Effector memory CD4-positive, alpha-beta T cell (primary cell): ENCODE data around the gene PHOSPHO2.

ENCODE experiments used
- DNase-seq, 3 donors: peaks; one replicate each; pipeline ENCODE4 v3.0.0-alpha.2; 2020
- H3K27ac ChIP-seq: 2 replicates; pipeline ENCODE4 v1.7.0; 2013; ENCODE audit warnings: mild to moderate bottlenecking, low read length, moderate library complexity; ENCODE audit not compliant: insufficient read depth, poor library complexity, severe bottlenecking
- H3K27me3 ChIP-seq: replicated peaks from 2 replicates; pipeline ENCODE4 v1.7.0; 2013; ENCODE audit warnings: mild to moderate bottlenecking, low read length; ENCODE audit not compliant: insufficient read depth, control insufficient read depth, poor library complexity, severe bottlenecking
- H3K36me3 ChIP-seq: 2 replicates; pipeline ENCODE4 v1.7.0; 2013; ENCODE audit warnings: mild to moderate bottlenecking, low read length, moderate library complexity; ENCODE audit not compliant: control insufficient read depth, insufficient read depth
- H3K4me1 ChIP-seq: 2 replicates; pipeline ENCODE4 v1.7.0; 2013; ENCODE audit warnings: low read length, mild to moderate bottlenecking; ENCODE audit not compliant: control insufficient read depth, insufficient read depth, poor library complexity, severe bottlenecking
- H3K4me3 ChIP-seq: 2 replicates; pipeline ENCODE4 v1.7.0; 2013; ENCODE audit warnings: low read length, low read depth, mild to moderate bottlenecking; ENCODE audit not compliant: insufficient read depth, poor library complexity, severe bottlenecking
- H3K9me3 ChIP-seq: 2 replicates; pipeline ENCODE4 v1.7.0; 2013; ENCODE audit warnings: mild to moderate bottlenecking, low read length, moderate library complexity; ENCODE audit not compliant: control insufficient read depth

PHOSPHO2 gene

DNA sequence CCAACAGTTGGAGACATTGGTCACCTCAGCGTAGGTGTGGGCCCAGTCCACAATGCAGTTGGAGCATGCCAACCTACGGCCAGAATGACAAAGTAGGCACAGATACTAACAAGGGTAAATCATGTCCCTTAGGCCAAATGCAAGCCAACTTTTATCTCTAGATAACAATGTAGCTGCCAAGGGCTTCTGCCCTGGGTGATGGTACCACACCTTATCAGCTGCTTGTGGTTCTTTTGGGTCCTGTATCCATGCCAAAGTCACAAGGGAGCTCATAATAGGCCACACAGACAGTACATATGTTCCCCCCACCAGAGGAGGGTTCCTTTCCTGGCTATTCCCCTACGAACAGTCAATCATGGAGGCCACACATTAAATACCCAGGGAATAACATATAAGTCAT is 19.1 kb downstream of the PHOSPHO2 start:
- H3K36me3 ChIP-seq: no peaks in the 10 kb centered on the region
- H3K4me3 ChIP-seq: no peak overlapping the region
- no peak for DNase-seq
- no peaks in the 10 kb centered on the region for H3K27me3 ChIP-seq
- no peaks in the 10 kb centered on the region for H3K9me3 ChIP-seq
- no peak overlapping the region for H3K27ac ChIP-seq
- no peaks in the 10 kb centered on the region for H3K4me1 ChIP-seq

DNA sequence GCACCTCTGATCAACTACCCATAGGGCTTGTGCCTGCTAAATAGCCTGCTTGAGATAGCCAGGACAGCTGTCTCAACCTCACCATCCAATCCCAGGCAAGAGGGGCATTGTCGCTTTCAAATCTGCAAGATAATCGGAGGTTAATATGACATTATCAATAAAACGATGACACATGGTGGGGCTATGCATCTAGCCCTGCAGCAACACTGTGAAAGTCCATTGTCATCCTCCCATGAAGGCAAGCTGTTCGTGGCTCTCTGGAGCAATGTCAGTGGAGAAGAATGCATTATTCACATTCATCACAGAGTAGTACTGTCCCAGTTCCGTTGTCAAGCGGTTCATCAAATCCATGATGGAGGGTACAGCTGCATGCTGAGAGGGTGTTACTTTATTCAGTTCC is 20.4 kb downstream of the PHOSPHO2 start:
- H3K36me3 ChIP-seq: no peaks in the 10 kb centered on the region
- H3K27me3 ChIP-seq: no peaks in the 10 kb centered on the region
- no peaks in the 10 kb centered on the region for H3K9me3 ChIP-seq
- no peak overlapping the region for H3K4me3 ChIP-seq
- no peaks in the 10 kb centered on the region for H3K4me1 ChIP-seq
- DNase-seq: no peak
- no peak overlapping the region for H3K27ac ChIP-seq

DNA sequence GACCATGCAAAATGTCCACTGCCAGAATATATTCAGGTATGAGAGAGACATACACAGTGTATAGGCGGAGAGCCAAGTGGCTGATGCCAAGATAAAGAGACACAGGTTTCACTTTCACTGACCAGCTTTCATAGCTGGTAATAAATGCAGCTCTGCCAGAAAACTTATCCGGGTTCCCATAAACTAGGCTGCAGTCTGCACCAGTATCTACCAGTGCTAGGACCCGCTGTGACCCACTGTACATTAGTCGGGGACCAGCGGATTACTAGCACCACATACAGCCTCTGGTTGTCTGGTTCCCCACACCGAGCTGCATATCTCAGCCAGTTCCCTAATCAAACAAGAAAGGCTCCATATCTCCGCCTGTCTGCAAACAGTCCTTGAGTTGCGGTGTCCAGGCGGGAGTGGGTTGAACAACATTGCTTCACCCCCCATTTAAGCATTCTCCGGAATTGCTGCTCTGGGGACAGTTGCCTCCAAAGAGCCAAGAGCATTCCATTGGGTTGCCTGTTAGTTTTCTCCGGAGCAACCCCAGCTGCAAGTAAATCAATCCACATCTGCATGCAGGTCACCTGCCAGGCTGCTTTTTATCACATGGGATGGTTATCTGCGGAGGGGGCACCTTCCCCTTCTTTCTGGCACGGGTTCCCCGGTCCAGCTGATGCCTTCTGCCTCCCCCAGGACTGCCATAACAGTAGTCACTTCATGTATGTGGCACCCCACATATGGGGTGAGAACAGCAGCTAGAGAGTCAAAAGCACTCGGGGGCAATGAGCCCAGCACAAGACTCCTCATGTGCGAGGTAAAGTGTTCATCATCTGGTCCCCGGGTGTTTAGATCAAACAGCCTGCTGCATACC is 21.3 kb downstream of the PHOSPHO2 start:
- H3K36me3 ChIP-seq: no peaks in the 10 kb centered on the region

DNA sequence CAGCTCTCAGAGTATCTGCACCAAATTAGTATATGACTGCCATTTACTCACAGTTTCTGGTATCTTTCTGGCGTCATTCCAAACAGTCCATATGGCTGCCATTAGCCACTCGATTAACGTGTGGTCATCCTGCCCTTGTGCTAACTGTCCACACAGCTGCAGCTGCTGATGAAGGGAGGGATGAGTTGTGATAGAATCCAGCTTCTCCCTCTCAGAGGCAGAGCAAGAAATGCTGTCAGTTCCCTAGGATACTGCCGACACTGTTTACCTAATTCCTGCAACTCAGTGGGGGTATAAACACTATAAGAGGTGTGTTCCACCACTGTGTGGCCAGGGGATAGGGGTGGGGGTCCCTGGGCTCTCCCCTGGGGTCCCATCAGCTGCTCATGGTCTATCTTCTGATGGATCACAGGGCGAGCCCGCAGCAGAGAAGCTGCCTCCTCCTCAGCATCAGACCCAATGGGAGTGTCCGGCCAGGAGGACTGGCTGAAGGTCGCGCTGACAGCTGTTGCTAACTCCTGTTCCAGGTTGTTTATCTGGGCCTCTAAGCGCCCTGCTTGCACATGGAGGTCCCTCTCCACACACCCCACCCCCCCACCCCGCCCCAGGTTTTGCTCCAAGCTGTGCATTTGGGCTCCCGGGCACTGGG is 22.1 kb downstream of the PHOSPHO2 start:
- Histone ChIP-seq H3K27ac (no peak overlapping the region), H3K4me1 (no peaks in the 10 kb centered on the region), H3K9me3 (no peaks in the 10 kb centered on the region), H3K36me3 (no peaks in the 10 kb centered on the region), H3K27me3 (no peaks in the 10 kb centered on the region), H3K4me3 (no peak overlapping the region)
- DNase-seq: no peak

More for the DNA sequence above, 21.3 kb downstream of the PHOSPHO2 start:
- Histone ChIP-seq H3K4me1 (no peaks in the 10 kb centered on the region), H3K9me3 (no peaks in the 10 kb centered on the region), H3K27me3 (no peaks in the 10 kb centered on the region), H3K27ac (no peak overlapping the region), H3K4me3 (no peak overlapping the region)
- no peak for DNase-seq

DNA sequence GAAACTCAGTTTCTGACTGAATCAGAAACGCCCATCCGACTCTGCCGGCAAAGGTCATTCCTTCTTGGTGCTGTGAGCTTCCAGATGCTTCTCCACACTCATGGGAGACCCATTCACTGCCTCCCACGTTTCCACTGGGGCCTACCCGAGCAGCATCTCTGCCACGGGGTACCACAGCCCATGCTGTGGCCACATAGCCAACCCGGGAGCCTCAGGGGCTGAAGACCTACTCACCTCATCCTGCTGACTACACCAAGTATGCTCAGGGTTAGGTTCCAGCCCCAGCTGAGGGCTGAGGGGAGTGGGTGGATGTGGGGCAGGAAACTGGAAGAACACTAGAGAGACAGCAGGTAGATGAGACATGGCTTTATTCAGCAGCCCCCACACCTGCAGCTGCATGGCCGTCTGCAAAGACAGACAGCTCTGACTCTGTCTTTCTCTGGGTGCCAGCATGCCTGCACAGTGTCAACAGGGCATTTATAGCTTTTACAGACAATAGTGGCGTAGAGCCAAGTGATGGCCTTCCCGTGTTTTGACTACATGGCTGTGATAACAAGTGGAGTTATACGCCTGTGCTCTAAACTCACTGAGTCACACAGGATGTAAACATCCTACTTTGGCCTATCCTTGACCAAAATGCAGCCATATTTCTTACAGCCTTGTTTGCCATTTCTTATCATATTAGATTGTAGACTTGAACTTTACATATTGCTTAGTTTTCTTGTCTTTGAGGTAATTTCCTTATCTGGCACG is 22.8 kb downstream of the PHOSPHO2 start:
- H3K4me1 ChIP-seq: no peaks in the 10 kb centered on the region
- DNase-seq: no peak

DNA sequence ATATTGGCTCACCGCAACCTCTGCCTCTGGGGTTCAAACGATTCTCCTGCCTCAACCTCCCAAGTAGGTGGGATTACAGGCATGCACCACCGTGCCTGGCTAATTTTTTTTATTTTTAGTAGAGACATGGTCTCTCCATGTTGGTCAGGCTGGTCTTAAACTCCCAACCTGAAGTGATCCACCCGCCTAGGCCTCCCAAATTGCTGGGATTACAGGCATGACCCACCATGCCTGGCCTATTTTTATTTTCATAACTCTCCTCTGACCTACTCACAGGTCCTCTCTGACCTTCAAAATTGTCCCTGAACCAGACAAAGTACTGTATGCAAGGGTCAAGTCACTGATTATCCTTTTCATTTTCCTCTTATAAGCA is 23.4 kb downstream of the PHOSPHO2 start:
- Histone ChIP-seq H3K9me3 (no peaks in the 10 kb centered on the region), H3K4me3 (no peak overlapping the region), H3K27me3 (no peaks in the 10 kb centered on the region), H3K36me3 (no peaks in the 10 kb centered on the region), H3K4me1 (no peaks in the 10 kb centered on the region), H3K27ac (no peak overlapping the region)
- no peak for DNase-seq

More for the DNA sequence above, 22.8 kb downstream of the PHOSPHO2 start:
- Histone ChIP-seq H3K36me3 (no peaks in the 10 kb centered on the region), H3K27ac (no peak overlapping the region), H3K27me3 (no peaks in the 10 kb centered on the region), H3K4me3 (no peak overlapping the region), H3K9me3 (no peaks in the 10 kb centered on the region)

DNA sequence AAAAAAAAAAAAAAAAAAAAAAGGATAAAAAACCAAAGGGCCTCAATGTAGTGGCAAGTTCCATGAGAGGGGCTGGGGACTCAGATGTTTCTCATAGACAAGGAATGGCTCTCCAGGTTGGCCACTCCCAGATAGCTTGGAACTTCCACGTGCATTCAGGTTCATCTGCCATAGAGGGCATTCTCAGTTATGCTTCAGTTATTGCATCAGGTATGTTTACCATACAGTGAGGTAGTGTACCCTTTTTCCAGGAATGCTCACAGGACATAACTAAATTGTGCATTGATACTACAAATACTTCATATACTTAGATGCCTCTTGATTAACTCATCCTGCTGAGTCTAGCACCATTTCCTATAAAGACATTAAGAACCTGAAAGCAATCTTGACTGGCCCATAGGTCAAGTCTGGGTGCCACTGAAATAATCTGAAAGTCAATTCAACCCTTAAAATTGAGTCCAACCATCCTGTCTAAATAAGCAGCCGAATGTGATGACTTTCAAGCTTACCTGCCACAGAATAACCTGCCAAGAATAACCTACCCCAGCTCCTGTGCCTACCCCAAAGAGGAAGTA is 24.7 kb downstream of the PHOSPHO2 start:
- H3K4me3 ChIP-seq: no peak overlapping the region
- no peak overlapping the region for H3K27ac ChIP-seq
- no peaks in the 10 kb centered on the region for H3K36me3 ChIP-seq
- DNase-seq: no peak
- no peaks in the 10 kb centered on the region for H3K9me3 ChIP-seq
- no peaks in the 10 kb centered on the region for H3K27me3 ChIP-seq
- H3K4me1 ChIP-seq: no peaks in the 10 kb centered on the region

DNA sequence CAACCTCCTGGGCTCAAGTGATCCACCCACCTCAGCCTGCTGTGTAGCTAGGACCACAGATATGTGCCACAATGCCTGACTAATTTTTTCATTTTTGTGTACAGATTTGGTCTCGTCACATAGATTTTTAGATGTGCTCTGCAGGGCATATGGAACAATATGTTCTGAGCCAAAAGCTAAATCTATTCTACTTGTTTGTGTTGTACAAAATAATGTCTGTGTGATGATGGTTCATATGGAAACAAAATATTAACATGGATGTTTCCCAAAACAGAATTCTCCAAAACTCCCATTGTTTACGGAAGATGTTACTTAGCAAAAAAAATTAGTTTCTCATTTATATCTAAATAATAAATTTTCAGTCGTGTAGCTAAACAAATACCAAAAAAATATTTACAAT is 26.7 kb downstream of the PHOSPHO2 start:
- no peak overlapping the region for H3K27ac ChIP-seq
- H3K27me3 ChIP-seq: no peaks in the 10 kb centered on the region
- no peaks in the 10 kb centered on the region for H3K36me3 ChIP-seq
- H3K4me3 ChIP-seq: no peak overlapping the region
- no peak for DNase-seq
- H3K4me1 ChIP-seq: no peaks in the 10 kb centered on the region
- H3K9me3 ChIP-seq: no peaks in the 10 kb centered on the region

DNA sequence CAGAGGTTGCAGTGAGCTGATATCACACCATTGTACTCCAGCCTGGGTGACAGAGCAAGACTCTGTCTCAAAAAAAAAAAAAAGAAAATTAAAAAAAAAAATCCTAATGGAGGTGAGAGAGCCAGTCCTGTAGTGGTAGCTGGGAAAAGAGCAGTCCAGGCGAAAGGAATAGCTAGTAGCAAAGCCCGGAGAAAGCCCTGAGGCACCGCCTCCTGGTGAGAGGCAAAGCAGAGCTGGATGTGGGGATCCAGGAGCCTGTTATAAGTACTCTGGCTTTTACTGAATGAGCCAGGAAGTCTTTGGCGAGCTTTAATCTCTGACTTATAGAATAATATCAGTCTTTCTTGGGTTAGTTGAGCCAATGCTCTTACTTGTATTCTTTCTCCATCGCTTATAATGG is 32.8 kb downstream of the PHOSPHO2 start:
- no peaks in the 10 kb centered on the region for H3K4me1 ChIP-seq

DNA sequence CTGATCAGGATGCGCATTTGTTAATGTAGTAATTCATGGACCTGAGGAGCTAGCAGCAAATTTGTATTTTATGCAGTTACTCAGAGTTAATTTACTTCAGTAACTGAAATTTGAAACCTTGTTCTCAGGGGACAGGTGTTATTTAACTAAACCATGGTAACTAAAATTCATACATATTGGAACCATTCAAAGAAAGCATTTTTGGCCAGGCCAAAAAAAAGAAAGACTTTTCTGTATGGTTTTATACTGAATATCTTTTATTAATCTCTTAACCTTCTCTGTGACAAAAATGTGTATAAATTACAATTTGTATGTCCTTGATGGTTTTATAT is 35.0 kb downstream of the PHOSPHO2 start:
- no peak overlapping the region for H3K4me3 ChIP-seq
- no peaks in the 10 kb centered on the region for H3K9me3 ChIP-seq
- H3K27me3 ChIP-seq: peaks cover 5% of the 10 kb centered on the region
- H3K36me3 ChIP-seq: no peaks in the 10 kb centered on the region
- peaks cover 8% of the 10 kb centered on the region for H3K4me1 ChIP-seq
- no peak overlapping the region for H3K27ac ChIP-seq
- no peak for DNase-seq

More for the DNA sequence above, 32.8 kb downstream of the PHOSPHO2 start:
- Histone ChIP-seq H3K9me3 (no peaks in the 10 kb centered on the region), H3K27ac (no peak overlapping the region), H3K36me3 (no peaks in the 10 kb centered on the region), H3K27me3 (no peaks in the 10 kb centered on the region), H3K4me3 (no peak overlapping the region)
- DNase-seq: no peak
